Hepatic stellate cell (primary cell): ENCODE results near the gene UBXN7.
"Not testable (repeated sequence)": the region's sequence is repeated elsewhere in the genome, so short reads cannot be mapped to it uniquely, and the experiment has no call there.

Experiments used
- DNase-seq: peaks from one replicate; pipeline ENCODE4 v3.0.0; 2011; ENCODE audit warnings: low spot score

UBXN7 gene

DNA sequence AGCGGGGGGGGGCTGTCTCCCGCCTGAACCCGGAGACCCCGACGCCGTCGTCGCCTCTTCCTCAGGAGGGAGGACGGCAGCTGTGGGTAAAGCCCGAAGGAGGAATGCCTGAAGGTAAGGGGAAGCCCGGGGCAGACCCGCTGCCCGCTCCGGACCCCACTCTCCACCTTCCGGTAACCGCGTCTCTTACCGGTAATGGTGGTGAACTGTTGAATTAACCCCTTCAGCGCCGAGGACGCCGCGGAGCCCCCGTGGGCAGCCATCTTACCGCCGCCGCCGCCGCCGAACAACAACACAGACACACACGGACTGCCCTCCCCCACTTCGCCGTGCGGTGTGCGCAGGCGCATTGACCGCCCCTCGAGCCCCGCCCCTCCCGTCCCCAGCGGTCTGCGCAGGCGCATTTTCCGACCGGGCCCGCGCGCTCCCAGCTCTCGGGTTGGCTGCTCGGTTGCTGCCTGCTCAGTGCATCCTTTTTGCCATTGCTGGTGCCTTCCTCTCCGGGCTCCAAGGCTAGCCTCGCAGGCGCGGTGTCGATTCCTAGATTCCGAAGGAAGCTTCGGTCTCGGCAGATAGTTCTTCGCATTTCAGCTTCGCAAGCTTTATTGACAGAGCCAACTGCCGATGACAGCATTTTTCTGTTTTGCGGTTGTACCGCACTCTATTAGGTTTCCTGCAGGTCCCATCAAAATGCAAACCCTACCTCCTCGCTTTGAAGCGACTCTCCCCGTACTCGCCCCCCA, at the start of gene UBXN7:
Gene UBXN7 (minus strand): TSS at position 291 of the 743 bp plus-strand sequence. CDS start 28 bp downstream, at position 263.
- peak; percentile 99 for DNase-seq

DNA sequence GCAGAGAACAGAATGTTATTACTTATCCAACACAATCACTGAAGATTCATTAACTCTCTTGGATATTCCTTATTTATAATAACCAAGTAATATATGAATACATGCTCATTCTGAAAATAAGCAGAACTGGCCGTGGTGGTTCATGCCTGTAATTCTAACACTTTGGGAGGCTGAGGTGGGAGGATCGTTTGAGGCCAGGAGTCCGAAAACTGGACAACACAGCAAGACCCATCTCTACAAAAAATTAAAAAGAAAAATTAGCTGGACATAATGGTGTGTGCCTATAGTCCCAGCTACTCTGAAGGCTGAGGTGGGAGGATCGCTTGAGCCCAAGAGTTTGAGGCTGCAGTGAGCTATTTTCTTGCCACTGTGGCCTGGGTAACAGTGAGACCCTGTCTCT, 45.5 kb upstream of the UBXN7 start:
- no peak for DNase-seq

DNA sequence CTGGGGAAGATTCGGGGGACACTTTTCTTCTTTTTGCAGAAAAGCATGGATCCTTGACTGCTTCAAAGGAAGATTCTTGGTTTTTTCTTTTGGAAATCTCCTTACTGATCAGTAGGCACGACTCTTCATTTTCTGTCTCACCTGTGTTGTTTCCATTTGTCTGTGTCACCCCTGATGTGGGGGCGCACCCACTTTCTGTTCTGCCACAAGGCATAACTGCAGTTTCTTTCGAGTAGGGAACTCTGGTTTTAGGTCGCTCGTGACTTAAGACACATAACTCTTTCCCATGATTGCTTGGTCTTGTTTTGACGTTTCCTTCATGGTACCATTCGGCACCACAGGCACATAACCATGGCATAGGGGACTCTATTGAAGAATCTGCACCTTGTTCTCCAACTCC, 40.1 kb upstream of the UBXN7 start:
- DNase-seq: no peak

GRCh38 chr3:196471551-196471950, 39.3 kb upstream of the UBXN7 start:
- peak; percentile 38 for DNase-seq

GRCh38 chr3:196470182-196470581, 38.0 kb upstream of the UBXN7 start:
- DNase-seq: not testable (repeated sequence)

GRCh38 chr3:196463804-196464203, 31.6 kb upstream of the UBXN7 start:
- no peak for DNase-seq

- no peak for DNase-seq
Measured at GRCh38 chr3:196463478-196463756, 31.2 kb upstream of the UBXN7 start.

DNA sequence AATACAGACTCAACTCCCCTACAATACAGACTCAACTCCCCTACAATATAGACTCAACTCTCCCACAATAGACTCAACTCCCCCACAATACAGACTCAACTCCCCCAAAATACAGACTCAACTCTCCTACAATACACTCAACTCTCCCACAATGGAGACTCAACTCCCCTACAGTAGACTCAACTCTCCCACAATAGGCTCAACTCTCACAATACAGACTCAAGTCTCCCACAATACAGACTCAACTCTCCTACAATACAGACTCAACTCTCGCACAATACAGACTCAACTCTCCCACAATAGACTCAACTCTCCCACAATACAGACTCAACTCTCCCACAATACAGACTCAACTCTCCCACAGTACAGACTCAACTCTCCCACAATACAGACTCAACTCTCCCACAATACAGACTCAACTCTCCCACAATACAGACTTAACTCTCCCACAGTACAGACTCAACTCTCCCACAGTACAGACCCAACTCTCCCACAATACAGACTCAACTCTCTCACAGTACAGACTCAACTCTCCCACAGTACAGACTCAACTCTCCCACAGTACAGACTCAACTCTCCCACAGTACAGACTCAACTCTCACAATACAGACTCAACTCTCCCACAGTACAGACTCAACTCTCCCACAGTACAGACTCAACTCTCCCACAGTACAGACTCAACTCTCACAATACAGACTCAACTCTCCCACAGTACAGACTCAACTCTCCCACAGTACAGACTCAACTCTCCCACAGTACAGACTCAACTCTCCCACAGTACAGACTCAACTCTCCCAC, 30.7 kb upstream of the UBXN7 start:
- DNase-seq: not testable (repeated sequence)

GRCh38 chr3:196458063-196458462, 25.8 kb upstream of the UBXN7 start:
- DNase-seq: no peak

DNA sequence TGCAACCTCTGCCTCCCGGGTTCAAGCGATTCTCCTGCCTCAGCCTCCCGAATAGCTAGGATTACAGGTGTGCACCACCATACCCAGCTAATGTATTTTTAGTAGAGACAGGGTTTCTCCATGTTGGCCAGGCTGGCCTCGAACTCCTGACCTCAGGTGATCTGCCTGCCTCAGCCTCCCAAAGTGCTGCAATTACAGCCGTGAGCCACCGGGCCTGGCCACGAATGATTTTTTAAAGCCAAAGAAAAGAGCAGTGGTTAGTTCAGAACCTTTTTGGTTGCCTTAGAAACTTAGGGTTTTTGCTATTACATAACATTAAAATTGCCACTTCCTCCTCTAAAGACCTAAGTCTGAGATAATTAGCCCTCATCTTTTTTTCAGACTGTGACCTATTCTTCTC, 25.2 kb upstream of the UBXN7 start:
- not testable (repeated sequence) for DNase-seq

DNA sequence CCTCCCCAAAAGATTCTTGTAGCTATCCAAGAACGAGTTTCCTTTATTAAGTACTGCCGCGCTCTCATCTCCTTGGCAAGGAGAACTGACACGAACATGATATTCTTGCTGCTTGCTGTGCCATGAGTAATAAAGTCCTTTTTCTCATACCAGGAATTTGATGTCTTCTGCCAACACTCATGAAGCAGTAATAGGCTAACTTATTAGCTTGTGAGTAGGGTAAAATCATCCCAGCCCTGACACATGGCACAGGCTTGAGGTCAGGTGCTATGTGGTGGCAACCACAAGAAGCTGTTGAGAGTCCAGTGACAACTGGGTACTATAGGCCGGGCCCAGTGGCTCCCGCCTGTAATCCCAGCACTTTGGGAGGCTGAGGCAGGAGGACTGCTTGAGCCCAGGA, 22.7 kb upstream of the UBXN7 start:
- no peak for DNase-seq

- DNase-seq: not testable (repeated sequence)
Measured at GRCh38 chr3:196445391-196445790, 13.2 kb upstream of the UBXN7 start.

GRCh38 chr3:196444500-196444894, 12.3 kb upstream of the UBXN7 start:
- DNase-seq: no peak

GRCh38 chr3:196440696-196441095, 8.5 kb upstream of the UBXN7 start:
- DNase-seq: peak; percentile 27

- peak; percentile 31 for DNase-seq
Measured at GRCh38 chr3:196440041-196440537, 7.9 kb upstream of the UBXN7 start.

DNA sequence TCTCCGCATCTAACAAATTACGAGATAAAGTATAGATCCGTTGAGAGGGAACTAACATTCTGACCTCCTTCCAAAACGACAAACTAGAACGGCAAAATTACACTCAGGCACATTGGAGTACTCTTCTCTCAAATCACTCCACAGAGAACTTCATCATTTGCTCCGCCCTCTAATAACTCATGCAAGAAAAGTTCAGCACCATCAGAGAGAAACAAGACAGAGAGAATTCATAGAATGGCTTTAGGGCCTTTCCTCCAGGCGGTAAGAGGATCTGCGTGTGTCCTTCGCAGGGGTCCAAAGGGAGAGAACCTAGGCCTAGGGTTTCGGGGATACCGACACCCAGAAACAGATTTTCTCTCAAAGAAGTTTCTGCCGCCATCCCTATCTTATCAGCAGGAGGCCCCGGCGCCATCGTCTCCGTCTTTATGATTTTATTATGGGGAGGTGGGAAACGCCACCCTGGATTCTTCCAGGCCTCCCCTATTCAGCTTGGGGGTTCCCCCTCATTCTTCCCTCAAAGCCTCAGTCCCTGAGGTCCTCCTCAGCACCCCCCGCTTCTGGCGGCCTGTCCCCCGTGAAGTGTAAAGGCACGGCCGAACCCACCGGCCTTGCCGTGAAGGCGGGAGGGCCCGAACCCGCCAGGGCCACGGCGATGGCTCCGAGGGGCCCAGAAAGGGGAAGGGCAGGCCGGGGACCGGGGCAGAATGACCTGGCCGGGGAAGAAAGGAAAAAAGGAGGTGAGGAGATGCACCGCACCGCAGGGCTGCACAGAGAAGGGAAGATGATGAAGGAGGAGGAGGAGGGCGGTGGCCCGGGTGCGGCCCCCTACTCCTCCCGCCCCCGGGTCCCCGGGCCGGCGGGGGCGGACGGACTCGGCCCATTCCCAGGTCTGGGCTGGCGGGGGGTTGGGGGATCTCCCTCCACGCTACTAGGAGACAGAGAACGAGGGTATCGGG, 768 bp downstream of the UBXN7 start:
- DNase-seq: peak; percentile 63

DNA sequence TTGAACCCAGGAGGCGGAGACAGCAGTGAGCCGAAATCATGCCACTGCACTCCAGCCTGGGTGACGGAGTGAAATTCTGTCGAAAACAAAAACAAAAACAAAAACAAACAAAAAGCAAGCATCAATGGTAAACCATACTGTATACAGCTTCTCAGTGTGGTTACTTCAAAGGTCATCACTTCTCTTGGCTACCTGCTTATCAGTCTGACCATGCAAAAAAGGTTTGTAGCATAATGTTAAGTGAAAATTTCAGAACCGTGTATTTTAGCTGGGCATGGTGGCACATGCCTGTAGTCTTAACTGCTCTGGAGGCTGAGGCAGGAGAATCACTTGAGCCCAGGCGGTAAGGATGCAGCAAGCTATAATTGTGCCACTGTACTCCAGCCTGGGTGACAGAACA, 4.2 kb downstream of the UBXN7 start:
- no peak for DNase-seq

- not testable (repeated sequence) for DNase-seq
Measured at GRCh38 chr3:196424421-196424820, 7.8 kb downstream of the UBXN7 start.

- DNase-seq: peak; percentile 16
Measured at GRCh38 chr3:196423044-196423781, 9.0 kb downstream of the UBXN7 start.

GRCh38 chr3:196421668-196422067, 10.6 kb downstream of the UBXN7 start:
- not testable (repeated sequence) for DNase-seq

GRCh38 chr3:196419386-196419785, 12.8 kb downstream of the UBXN7 start:
- DNase-seq: no peak
